HG02759 (cell line): ENCODE measurements around the gene TAC4.

Source experiments
- ATAC-seq: cut with Tn5 transposase; IDR thresholded peaks from one replicate; pipeline ENCODE4 v1.9.1; 2021; ENCODE audit warnings: mild to moderate bottlenecking, moderate library complexity; ENCODE audit not compliant: unreplicated experiment

Gene TAC4

GRCh38 chr17:49815761-49816281 lies 32.0 kb downstream of the TAC4 start:
- no peak for ATAC-seq

- ATAC-seq, result no peak
These were observed 32.9 kb downstream of the TAC4 start for GRCh38 chr17:49814781-49815529.

GRCh38 chr17:49809056-49809455 lies 38.8 kb downstream of the TAC4 start:
- ATAC-seq, result no peak

GRCh38 chr17:49798738-49799137 lies 49.1 kb downstream of the TAC4 start:
- ATAC-seq, result no peak

GRCh38 chr17:49798182-49798581 lies 49.7 kb downstream of the TAC4 start:
- ATAC-seq, result no peak

- ATAC-seq, result no peak
These were observed 52.5 kb downstream of the TAC4 start for GRCh38 chr17:49795372-49795771.

- ATAC-seq, result no peak
These were observed 54.6 kb downstream of the TAC4 start for GRCh38 chr17:49793309-49793708.

GRCh38 chr17:49789243-49789578 lies 58.7 kb downstream of the TAC4 start:
- ATAC-seq, result no peak

GRCh38 chr17:49788478-49789242 lies 59.2 kb downstream of the TAC4 start, which contains the start of gene KAT7:
Gene KAT7, plus strand, starts transcription at chr17:49788681. Its CDS starts 154 bp downstream, at chr17:49788835.
- ATAC-seq, result peak; percentile 92
